NCI-H1694 (cell line): ENCODE results near the gene MYBBP1A.
"Not testable (repeated sequence)": the region's sequence is repeated elsewhere in the genome, so short reads cannot be mapped to it uniquely, and the experiment has no call there.

Source experiments
- DNase-seq: peaks from one replicate; lab custom pipeline; 2025; lab: John Stamatoyannopoulos, UW

The MYBBP1A gene

GRCh38 chr17:4588391-4588790 is 33.2 kb upstream of the MYBBP1A start:
- no peak for DNase-seq

GRCh38 chr17:4587803-4588202 is 32.6 kb upstream of the MYBBP1A start:
- no peak for DNase-seq

DNA sequence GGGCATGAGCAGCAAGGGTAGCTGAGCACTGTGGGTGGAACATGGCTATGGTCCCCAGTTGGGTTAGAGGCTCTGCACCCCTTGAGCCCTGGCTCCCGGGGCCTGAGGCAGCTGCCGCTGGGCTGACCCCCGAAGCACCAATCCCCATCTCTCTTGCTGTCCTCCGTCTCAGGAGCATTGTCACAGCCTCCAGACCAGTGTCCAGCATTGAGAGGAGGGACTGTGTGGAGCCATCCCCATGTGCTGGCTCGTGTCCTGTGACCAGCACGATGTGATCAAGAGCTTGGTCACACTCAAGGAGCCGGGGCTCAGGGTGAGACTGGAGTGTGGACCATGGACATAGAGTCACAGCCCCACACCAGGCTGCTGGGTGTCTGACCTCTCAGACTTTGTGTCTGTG is 32.0 kb upstream of the MYBBP1A start:
- no peak for DNase-seq

DNA sequence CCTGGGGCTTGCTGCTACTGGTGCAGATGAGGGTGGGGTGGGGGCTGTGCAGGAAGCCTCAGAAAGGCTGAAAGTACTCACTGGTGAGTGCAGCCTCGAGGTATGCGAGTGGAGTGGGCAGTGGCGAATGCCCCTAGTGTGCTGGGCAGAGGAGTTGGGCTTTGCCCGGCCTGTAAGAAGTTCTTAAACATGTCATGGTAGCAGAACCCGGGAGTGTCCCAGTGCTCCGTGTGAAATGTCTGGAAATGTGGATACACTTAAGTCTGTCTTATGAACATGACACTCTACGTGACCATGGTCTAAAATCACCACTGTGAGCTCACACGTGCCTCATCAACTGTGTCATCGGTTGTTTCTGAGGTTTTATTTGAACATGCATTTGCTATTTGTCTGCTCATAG is 30.9 kb upstream of the MYBBP1A start:
- no peak for DNase-seq

- no peak for DNase-seq
These were observed 30.4 kb upstream of the MYBBP1A start for GRCh38 chr17:4585638-4585994.

GRCh38 chr17:4584917-4585637 is 29.9 kb upstream of the MYBBP1A start:
- no peak for DNase-seq

DNA sequence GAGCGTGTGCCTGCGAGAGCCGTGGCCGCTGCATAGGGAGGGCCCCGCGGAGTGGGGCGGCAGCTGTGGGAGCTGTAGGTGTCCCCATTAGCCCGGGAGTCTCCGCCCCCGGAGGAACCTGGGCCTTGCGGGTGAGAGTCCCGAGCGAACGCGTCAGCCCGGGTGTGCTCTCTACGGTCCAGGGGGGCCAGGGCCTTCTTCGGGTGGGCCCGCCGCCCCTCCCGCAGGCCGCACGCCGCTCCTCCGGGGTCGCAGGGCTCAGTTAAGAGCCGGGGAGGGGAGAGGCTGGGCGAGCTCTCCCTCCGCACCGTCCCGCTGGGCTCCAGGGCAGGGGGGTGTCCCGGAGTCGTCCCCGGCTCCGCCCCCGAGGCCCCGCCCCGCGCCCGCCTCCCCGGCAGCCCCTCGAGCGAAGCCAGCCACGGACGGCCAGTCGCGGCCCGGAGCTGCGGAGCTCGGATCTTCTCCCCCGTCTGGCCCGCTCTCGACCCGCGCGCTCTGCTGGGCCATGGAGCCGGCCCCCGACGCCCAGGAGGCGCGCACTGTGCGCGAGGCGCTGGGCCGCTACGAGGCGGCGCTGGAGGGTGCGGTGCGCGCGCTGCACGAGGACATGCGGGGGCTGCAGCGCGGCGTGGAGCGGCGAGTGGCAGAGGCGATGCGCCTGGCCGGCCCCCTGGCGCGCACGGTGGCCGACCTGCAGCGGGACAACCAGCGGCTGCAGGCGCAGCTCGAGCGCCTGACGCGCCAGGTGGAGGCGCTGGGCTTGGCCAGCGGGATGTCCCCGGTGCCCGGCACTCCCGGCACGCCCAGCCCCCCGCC is 29.1 kb upstream of the MYBBP1A start, which contains the start of gene SMTNL2:
TSS of gene SMTNL2 (plus strand) at position 429 of the 816 bp plus-strand sequence. CDS start at position 506, 77 bp downstream.
- peak; percentile 56 for DNase-seq

DNA sequence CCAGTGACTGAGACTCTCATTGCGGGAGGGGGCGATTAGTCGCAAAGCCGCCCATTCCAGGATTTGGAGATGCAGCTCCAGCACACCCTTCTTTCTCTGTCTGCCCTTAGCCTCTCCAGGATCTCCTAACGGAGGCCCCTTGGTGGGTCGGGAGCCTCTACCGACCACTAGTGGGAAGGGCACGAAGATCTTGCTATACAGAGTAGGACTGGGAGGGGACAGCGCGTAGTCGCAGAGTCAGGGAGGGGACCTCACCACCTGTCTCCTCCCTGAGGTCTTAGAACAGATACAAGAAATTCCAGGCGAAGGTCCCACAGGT is 28.6 kb upstream of the MYBBP1A start:
- DNase-seq = peak; percentile 78

DNA sequence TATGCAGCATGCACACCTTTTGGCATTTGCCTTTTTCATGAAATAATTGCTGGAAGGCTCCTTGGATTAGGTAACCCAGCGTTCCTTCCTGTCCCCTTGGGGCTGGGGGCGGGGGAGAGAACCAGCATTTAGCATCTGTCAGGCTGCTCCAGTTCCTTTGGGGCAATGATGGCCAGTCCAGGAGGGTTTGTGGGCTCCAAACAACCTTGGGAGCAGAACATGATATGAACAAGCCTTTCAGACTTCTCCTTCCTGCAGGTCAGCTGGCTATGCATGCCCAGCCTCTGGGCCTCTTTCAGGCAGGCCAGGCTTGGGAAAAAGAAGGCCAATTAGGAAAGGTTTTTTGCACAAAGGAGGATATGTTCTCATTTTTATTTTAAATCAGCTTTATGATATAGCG is 28.0 kb upstream of the MYBBP1A start:
- DNase-seq = no peak

GRCh38 chr17:4582691-4583090 is 27.5 kb upstream of the MYBBP1A start:
- no peak for DNase-seq

DNA sequence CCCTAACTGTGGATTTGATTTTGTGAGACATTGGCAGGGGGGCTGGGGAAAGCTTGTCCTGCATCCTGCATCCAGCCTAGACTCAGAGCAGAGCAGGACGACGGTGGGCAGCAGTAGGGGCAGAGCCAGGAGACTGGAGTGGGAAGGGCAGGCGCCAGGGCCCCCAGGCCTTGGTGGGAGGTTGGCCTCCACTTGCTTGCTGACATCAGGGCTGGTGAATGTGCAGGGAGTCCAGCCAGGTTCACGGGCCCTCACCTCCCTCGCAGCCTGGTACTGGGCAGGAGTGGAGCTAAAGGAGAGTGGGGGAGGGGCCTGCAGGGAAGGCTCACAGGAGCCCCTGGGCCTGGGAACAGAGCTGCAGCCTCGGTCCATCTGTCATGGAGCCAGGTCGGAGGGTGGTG is 26.9 kb upstream of the MYBBP1A start:
- DNase-seq = no peak

GRCh38 chr17:4580291-4580690 is 25.1 kb upstream of the MYBBP1A start:
- DNase-seq = no peak

- DNase-seq = no peak
These were observed 24.5 kb upstream of the MYBBP1A start for GRCh38 chr17:4579678-4580077.

- not testable (repeated sequence) for DNase-seq
These were observed 23.2 kb upstream of the MYBBP1A start for GRCh38 chr17:4578349-4578748.

DNA sequence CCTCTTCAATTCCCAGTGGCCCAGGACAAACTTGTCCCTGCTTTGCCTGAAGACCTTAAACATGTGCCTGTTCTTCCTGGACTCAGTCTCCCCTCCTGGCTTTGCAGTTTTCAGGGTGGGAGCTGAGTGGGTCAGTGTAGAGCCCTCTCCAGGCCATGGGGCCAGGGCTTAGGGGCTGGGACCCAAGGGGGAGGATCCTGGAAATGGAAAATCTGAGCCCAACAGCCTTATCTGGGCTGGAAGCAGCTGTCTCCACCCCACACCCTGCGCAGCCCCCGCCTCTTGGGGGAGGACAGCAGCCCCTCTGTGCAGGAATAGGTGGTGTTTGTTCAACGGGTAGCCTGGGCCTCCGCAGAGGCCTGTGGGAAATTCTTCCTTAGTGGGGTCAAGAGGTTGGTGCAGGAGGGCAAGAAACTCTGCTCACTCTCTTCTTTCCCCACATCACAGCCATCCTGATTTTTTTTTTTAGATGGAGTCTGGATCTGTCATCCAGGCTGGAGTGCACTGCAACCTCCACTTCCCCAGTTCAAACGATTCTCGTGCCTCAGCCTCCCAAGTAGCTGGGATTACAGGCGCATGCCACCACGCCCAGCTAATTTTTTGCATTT is 22.3 kb upstream of the MYBBP1A start:
- no peak for DNase-seq

GRCh38 chr17:4576729-4577322 is 21.6 kb upstream of the MYBBP1A start:
- DNase-seq = no peak

DNA sequence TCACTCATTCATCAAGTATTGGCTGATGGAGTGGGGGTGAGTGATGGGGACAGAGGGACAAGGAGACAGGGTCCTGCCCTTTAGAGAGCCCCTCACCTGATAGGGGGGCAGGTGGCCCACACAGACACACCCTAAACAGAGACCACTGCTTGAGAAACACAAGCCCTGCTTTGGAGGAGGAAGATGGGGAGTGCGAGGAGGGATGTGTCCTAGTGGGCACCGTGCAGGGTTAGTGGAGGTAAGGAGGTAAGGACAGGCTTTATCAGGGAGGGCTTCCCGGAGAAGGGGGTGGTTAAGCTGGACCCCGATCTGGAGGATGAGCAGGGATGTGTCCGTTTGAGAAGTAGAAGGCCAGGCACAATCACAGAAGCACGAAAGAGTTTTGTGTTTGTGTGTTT is 21.0 kb upstream of the MYBBP1A start:
- no peak for DNase-seq

DNA sequence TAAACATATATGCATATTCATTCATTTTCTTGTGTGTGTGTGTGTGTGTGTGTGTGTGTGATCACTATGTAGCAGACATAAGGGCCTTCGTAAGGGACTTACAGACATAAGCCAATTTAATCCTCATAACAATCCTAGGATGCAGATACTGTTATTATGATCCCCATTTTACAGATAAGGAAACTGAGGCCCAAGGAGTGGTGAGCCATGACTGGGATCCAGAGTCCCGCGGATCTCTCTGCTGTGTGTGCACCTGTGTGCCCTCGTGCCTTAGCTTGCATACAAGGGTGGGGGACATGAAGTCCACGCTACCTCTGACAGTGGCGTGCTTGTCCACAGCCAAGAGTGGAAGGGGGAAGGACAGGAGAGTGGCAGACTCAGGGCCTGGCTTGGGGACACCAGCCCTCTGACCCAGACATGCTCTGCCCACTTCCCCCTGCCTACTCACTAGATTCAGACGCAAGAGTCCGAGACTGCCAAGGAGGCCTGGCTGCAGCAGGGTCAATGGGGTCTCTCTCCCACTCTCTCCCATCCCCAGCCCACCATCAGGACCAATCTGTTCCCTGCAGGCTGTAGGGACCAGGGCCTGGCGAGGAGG is 19.4 kb upstream of the MYBBP1A start:
- DNase-seq = no peak

GRCh38 chr17:4573669-4574068 is 18.5 kb upstream of the MYBBP1A start:
- DNase-seq = no peak

GRCh38 chr17:4573115-4573514 is 17.9 kb upstream of the MYBBP1A start:
- no peak for DNase-seq

DNA sequence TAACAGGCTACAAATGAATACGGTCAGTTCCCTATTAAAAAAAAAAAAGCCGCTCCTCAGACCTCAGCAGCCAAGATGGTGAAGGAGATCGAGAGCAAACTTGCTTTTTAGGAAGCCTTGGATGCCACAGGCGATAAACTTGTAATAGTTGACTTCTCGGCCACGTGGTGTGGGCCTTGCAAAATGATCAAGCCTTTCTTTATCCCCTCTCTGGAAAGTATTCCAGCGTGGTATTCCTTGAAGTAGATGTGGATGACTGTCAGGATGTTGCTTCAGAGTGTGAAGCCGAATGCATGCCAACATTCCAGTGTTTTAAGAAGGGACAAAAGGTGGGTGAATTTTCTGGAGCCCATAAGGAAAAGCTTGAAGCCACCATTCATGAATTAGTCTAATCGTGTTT is 16.9 kb upstream of the MYBBP1A start:
- DNase-seq = no peak

DNA sequence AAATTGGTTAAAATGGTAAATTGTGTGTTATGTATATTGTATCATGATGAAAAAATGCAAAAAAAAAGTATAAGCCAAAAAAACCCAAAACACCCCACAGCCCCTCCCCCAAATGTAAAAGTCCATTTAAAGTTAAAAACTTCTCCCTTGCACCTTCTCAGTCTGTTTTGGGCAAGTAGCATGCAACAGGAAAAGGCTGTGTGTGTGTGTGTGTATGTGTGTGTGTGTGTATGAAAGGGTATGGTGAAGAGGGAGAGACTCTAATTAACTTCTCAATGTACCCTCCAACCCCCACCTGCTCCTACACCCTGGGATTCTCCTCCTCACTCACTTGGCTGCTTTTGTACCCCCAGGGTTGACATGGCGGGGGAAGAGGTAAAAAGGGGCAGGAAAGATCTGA is 14.4 kb upstream of the MYBBP1A start:
- no peak for DNase-seq
